ENCODE data around the gene PPP1R1A.

- TF ChIP-seq GATA2 (IDR thresholded peaks at IDR 0.05; ENCODE audit: low read depth, low read length) (no peak), GATA3 (IDR thresholded peaks at IDR 0.05; ENCODE audit: low read depth, low read length) (no peak)
These were observed 38.5 kb downstream of the PPP1R1A start for GRCh38 chr12:54549774-54550451.
